Keratinocyte (primary cell): Measurements from ENCODE around the gene SEC63.
"Not testable (repeated sequence)": the region's sequence is repeated elsewhere in the genome, so short reads cannot be mapped to it uniquely, and the experiment has no call there.

Experiments used
- CTCF ChIP-seq, 3 experiments: IDR thresholded peaks in 1 of 3; conservative IDR thresholded peaks in 1 of 3; optimal IDR thresholded peaks in 1 of 3; 2 replicates in 2 of 3; 3 replicates in 1 of 3; pipeline versions ENCODE3 to v1.5.1; 2011; ENCODE audit warnings: low read length in 3 of 3, mild to moderate bottlenecking in 3 of 3, moderate library complexity in 2 of 3, control low read depth in 1 of 3, inconsistent platforms in 1 of 3; ENCODE audit not compliant: insufficient read depth in 2 of 3; ENCODE audit errors: extremely low read depth in 1 of 3
- EZH2 ChIP-seq: IDR thresholded peaks from one replicate; pipeline ENCODE4 v1.6.1; 2012; ENCODE audit warnings: inconsistent platforms, mild to moderate bottlenecking, low read length, moderate library complexity

- TF ChIP-seq CTCF (optimal IDR thresholded peaks at IDR 0.05 in 1 of 3, IDR thresholded peaks at IDR 0.05 in 1 of 3, conservative IDR thresholded peaks at IDR 0.05 in 1 of 3; ENCODE audit: extremely low read depth in 1 of 3, insufficient read depth in 2 of 3, low read length in 3 of 3); EZH2: not testable (repeated sequence)
Measured at GRCh38 chr6:107885950-107886349, 72.1 kb downstream of the SEC63 start.
